Measurements from ENCODE around the gene CIDEC. TPM values are rescaled to one million over a fixed set of nuclear protein-coding genes. Genes with fewer than 3 reads are reported as not detected.
"Not testable (repeated sequence)": the region's sequence is repeated elsewhere in the genome, so short reads cannot be mapped to it uniquely, and the experiment has no call there.

Gene CIDEC
- total RNA-seq, 2 donors from 2014 or later: 0.42 TPM; not detected in 1

- Mint-ChIP-seq H3K36me3 (ENCODE audit: low read depth) (no peaks in the 10 kb centered on the region), H3K4me1 (peaks cover 5% of the 10 kb centered on the region), H3K27ac (no peak overlapping the region), H3K27me3 (no peaks in the 10 kb centered on the region), H3K9me3 (no peaks in the 10 kb centered on the region), H3K4me3 (peak overlapping the region; percentile 67)
- no peak for ATAC-seq (replicated peaks)
These were observed 27.5 kb downstream of the CIDEC start for GRCh38 chr3:9852528-9852927.

- not testable (repeated sequence) for H3K27me3 Mint-ChIP-seq; H3K4me1 Mint-ChIP-seq; H3K4me3 Mint-ChIP-seq; H3K36me3 Mint-ChIP-seq (ENCODE audit: low read depth); H3K9me3 Mint-ChIP-seq; ATAC-seq (replicated peaks); H3K27ac Mint-ChIP-seq
These were observed 28.1 kb downstream of the CIDEC start for GRCh38 chr3:9851926-9852325.

- H3K36me3 Mint-ChIP-seq (ENCODE audit: low read depth); H3K27me3 Mint-ChIP-seq; H3K9me3 Mint-ChIP-seq; H3K27ac Mint-ChIP-seq; H3K4me3 Mint-ChIP-seq; ATAC-seq (replicated peaks); H3K4me1 Mint-ChIP-seq: not testable (repeated sequence)
These were observed 28.7 kb downstream of the CIDEC start for GRCh38 chr3:9851383-9851782.

GRCh38 chr3:9848860-9849259, 31.2 kb downstream of the CIDEC start:
- H3K27ac Mint-ChIP-seq: not testable (repeated sequence)

GRCh38 chr3:9847870-9848269, 32.2 kb downstream of the CIDEC start:
- H3K27me3 Mint-ChIP-seq; ATAC-seq (replicated peaks); H3K9me3 Mint-ChIP-seq; H3K4me3 Mint-ChIP-seq; H3K4me1 Mint-ChIP-seq; H3K27ac Mint-ChIP-seq: not testable (repeated sequence)
- peaks cover 12% of the 10 kb centered on the region for H3K36me3 Mint-ChIP-seq (ENCODE audit: low read depth)

More at GRCh38 chr3:9848860-9849259, 31.2 kb downstream of the CIDEC start:
- not testable (repeated sequence) for H3K4me3 Mint-ChIP-seq; H3K36me3 Mint-ChIP-seq (ENCODE audit: low read depth); ATAC-seq (replicated peaks); H3K9me3 Mint-ChIP-seq; H3K4me1 Mint-ChIP-seq; H3K27me3 Mint-ChIP-seq

GRCh38 chr3:9846931-9847488, 33.0 kb downstream of the CIDEC start:
- Mint-ChIP-seq H3K27me3 (no peaks in the 10 kb centered on the region), H3K36me3 (ENCODE audit: low read depth) (peaks cover 21% of the 10 kb centered on the region), H3K9me3 (no peaks in the 10 kb centered on the region), H3K4me1 (peaks cover 6% of the 10 kb centered on the region), H3K4me3 (no peak overlapping the region), H3K27ac (no peak overlapping the region)
- no peak for ATAC-seq (replicated peaks)

- Mint-ChIP-seq H3K36me3 (ENCODE audit: low read depth) (peaks cover 28% of the 10 kb centered on the region), H3K27me3 (no peaks in the 10 kb centered on the region), H3K4me1 (peaks cover 10% of the 10 kb centered on the region), H3K27ac (no peak overlapping the region), H3K9me3 (no peaks in the 10 kb centered on the region), H3K4me3 (no peak overlapping the region)
- no peak for ATAC-seq (replicated peaks)
These were observed 33.8 kb downstream of the CIDEC start for GRCh38 chr3:9846231-9846630.

- H3K36me3 Mint-ChIP-seq (ENCODE audit: low read depth): peaks cover 51% of the 10 kb centered on the region
- peak within 1 kb of the TSS; percentile 96 for H3K27ac Mint-ChIP-seq
- peaks cover 10% of the 10 kb centered on the region for H3K4me1 Mint-ChIP-seq
- no peaks in the 10 kb centered on the region for H3K27me3 Mint-ChIP-seq
- peak; percentile 96 for ATAC-seq (replicated peaks)
- no peaks in the 10 kb centered on the region for H3K9me3 Mint-ChIP-seq
- peak within 1 kb of the TSS; percentile 100 for H3K4me3 Mint-ChIP-seq
These were observed 36.2 kb downstream of the CIDEC start, which contains the start of gene RPUSD3 for GRCh38 chr3:9843715-9844438. RPUSD3 (minus strand) TSS chr3:9844008; CDS start chr3:9843990, 18 bp downstream.

GRCh38 chr3:9841015-9841414, 39.0 kb downstream of the CIDEC start:
- peaks cover 10% of the 10 kb centered on the region for H3K4me1 Mint-ChIP-seq
- ATAC-seq (replicated peaks): no peak
- no peak overlapping the region for H3K4me3 Mint-ChIP-seq
- no peak overlapping the region for H3K27ac Mint-ChIP-seq
- no peaks in the 10 kb centered on the region for H3K27me3 Mint-ChIP-seq
- H3K9me3 Mint-ChIP-seq: no peaks in the 10 kb centered on the region
- H3K36me3 Mint-ChIP-seq (ENCODE audit: low read depth): peaks cover 77% of the 10 kb centered on the region

GRCh38 chr3:9838856-9839255, 41.2 kb downstream of the CIDEC start:
- no peaks in the 10 kb centered on the region for H3K9me3 Mint-ChIP-seq
- H3K27ac Mint-ChIP-seq: no peak overlapping the region
- no peak for ATAC-seq (replicated peaks)
- no peak overlapping the region for H3K4me3 Mint-ChIP-seq
- H3K36me3 Mint-ChIP-seq (ENCODE audit: low read depth): peaks cover 97% of the 10 kb centered on the region
- no peaks in the 10 kb centered on the region for H3K27me3 Mint-ChIP-seq
- peaks cover 10% of the 10 kb centered on the region for H3K4me1 Mint-ChIP-seq

- H3K9me3 Mint-ChIP-seq: no peaks in the 10 kb centered on the region
- H3K27me3 Mint-ChIP-seq: no peaks in the 10 kb centered on the region
- H3K36me3 Mint-ChIP-seq (ENCODE audit: low read depth): peaks cover 97% of the 10 kb centered on the region
- no peak overlapping the region for H3K4me3 Mint-ChIP-seq
- H3K27ac Mint-ChIP-seq: no peak overlapping the region
- ATAC-seq (replicated peaks): no peak
- peaks cover 10% of the 10 kb centered on the region for H3K4me1 Mint-ChIP-seq
These were observed 42.1 kb downstream of the CIDEC start for GRCh38 chr3:9837701-9838582.

GRCh38 chr3:9834520-9835380, 45.3 kb downstream of the CIDEC start:
- no peaks in the 10 kb centered on the region for H3K9me3 Mint-ChIP-seq
- ATAC-seq (replicated peaks): no peak
- H3K27me3 Mint-ChIP-seq: no peaks in the 10 kb centered on the region
- no peak overlapping the region for H3K4me3 Mint-ChIP-seq
- peak overlapping the region; percentile 28 for H3K27ac Mint-ChIP-seq
- H3K36me3 Mint-ChIP-seq (ENCODE audit: low read depth): peaks cover 97% of the 10 kb centered on the region
- H3K4me1 Mint-ChIP-seq: no peaks in the 10 kb centered on the region

- no peaks in the 10 kb centered on the region for H3K4me1 Mint-ChIP-seq
- no peak overlapping the region for H3K27ac Mint-ChIP-seq
- H3K9me3 Mint-ChIP-seq: no peaks in the 10 kb centered on the region
- no peaks in the 10 kb centered on the region for H3K27me3 Mint-ChIP-seq
- no peak for ATAC-seq (replicated peaks)
- H3K4me3 Mint-ChIP-seq: no peak overlapping the region
- H3K36me3 Mint-ChIP-seq (ENCODE audit: low read depth): peaks cover 90% of the 10 kb centered on the region
These were observed 47.0 kb downstream of the CIDEC start for GRCh38 chr3:9833078-9833477.

GRCh38 chr3:9831253-9831652, 48.8 kb downstream of the CIDEC start:
- no peak overlapping the region for H3K4me3 Mint-ChIP-seq
- ATAC-seq (replicated peaks): no peak
- peaks cover 84% of the 10 kb centered on the region for H3K36me3 Mint-ChIP-seq (ENCODE audit: low read depth)
- no peaks in the 10 kb centered on the region for H3K4me1 Mint-ChIP-seq
- no peaks in the 10 kb centered on the region for H3K27me3 Mint-ChIP-seq
- H3K27ac Mint-ChIP-seq: no peak overlapping the region
- no peaks in the 10 kb centered on the region for H3K9me3 Mint-ChIP-seq

Measured in activated T-helper 17 cell treated with anti-CD3 and anti-CD28 coated beads, Interleukin-2, amount 50 U/mL, for 72 hours (primary cell).